GM12878 (cell line): ENCODE data around the gene SYT3. TPM values are rescaled to one million over a fixed set of nuclear protein-coding genes. Genes with fewer than 3 reads are reported as not detected.
A peak's percentile ranks its signal among the peaks of the same experiment; 100 is the strongest.

Experiments used
- CBFB ChIP-seq: IDR thresholded peaks from 2 replicates; pipeline ENCODE4 v1.6.1; 2016; ENCODE audit warnings: antibody characterized with exemption, low read depth
- CEBPB ChIP-seq, 2 experiments: fragments of 150-350 bp in 1 of 2; IDR thresholded peaks; 2 replicates each; pipeline ENCODE4 v1.6.1; 2012 to 2014; ENCODE audit warnings: low read depth in 2 of 2, low read length in 2 of 2, borderline replicate concordance in 1 of 2, inconsistent platforms in 1 of 2
- CHD4 ChIP-seq: fragments of 200-600 bp; sonication (generic); IDR thresholded peaks from 2 replicates; pipeline ENCODE4 v1.6.1; 2016; ENCODE audit warnings: mild to moderate bottlenecking
- DPF2 ChIP-seq: fragments of 450-650 bp; IDR thresholded peaks from 2 replicates; pipeline ENCODE4 v1.6.1; 2017; ENCODE audit warnings: mild to moderate bottlenecking
- GATAD2B ChIP-seq: fragments of 450-650 bp; conservative IDR thresholded peaks from 2 replicates; pipeline ENCODE4 v1.6.1; 2017; ENCODE audit warnings: low read depth, mild to moderate bottlenecking, moderate library complexity
- IKZF2 ChIP-seq, 2 experiments: fragments of 450-650 bp; IDR thresholded peaks; 2 replicates each; pipeline ENCODE4 v1.6.1; 2017; ENCODE audit warnings: mild to moderate bottlenecking in 2 of 2, moderate library complexity in 2 of 2
- JUND ChIP-seq: IDR thresholded peaks from 2 replicates; pipeline ENCODE4 v1.6.1; 2012; ENCODE audit warnings: low read depth, mild to moderate bottlenecking, low read length, improper control_type of control experiment, moderate library complexity
- MAX ChIP-seq: IDR thresholded peaks from 2 replicates; pipeline ENCODE4 v1.6.1; 2012; ENCODE audit warnings: low read depth, low read length, improper control_type of control experiment
- MTA2 ChIP-seq: fragments of 450-650 bp; IDR thresholded peaks from 2 replicates; pipeline ENCODE4 v1.6.1; 2016; ENCODE audit warnings: low read depth, mild to moderate bottlenecking, moderate library complexity
- NFIC ChIP-seq: IDR thresholded peaks from 2 replicates; pipeline ENCODE4 v1.6.1; 2012; ENCODE audit warnings: low read depth, mild to moderate bottlenecking, inconsistent platforms, low read length, moderate library complexity
- NRF1 ChIP-seq: conservative IDR thresholded peaks from 2 replicates; pipeline ENCODE4 v1.6.1; 2011; ENCODE audit warnings: mild to moderate bottlenecking, low read depth, low read length, improper control_type of control experiment
- PAX5 ChIP-seq: IDR thresholded peaks from 2 replicates; pipeline ENCODE4 v1.6.1; 2011; ENCODE audit warnings: low read depth, low read length, borderline replicate concordance
- PBX3 ChIP-seq: IDR thresholded peaks from 2 replicates; pipeline ENCODE4 v1.6.1; 2011; ENCODE audit warnings: mild to moderate bottlenecking, low read depth, low read length, moderate library complexity; ENCODE audit not compliant: insufficient replicate concordance
- PRDM15 ChIP-seq: fragments of 450-650 bp; formaldehyde crosslinking; IDR thresholded peaks from 2 replicates; pipeline ENCODE4 v1.4.0; 2020; ENCODE audit warnings: mild to moderate bottlenecking, moderate library complexity
- SKIL ChIP-seq: fragments of 450-650 bp; IDR thresholded peaks from 2 replicates; pipeline ENCODE4 v1.6.1; 2017; ENCODE audit warnings: mild to moderate bottlenecking, low read depth, inconsistent platforms; ENCODE audit not compliant: poor library complexity, severe bottlenecking
- SMC3 ChIP-seq: IDR thresholded peaks from 2 replicates; pipeline ENCODE4 v1.6.1; 2011; ENCODE audit warnings: low read length, improper control_type of control experiment, borderline replicate concordance
- SREBF1 ChIP-seq: IDR thresholded peaks from 2 replicates; pipeline ENCODE4 v1.6.1; 2012; ENCODE audit warnings: mild to moderate bottlenecking, low read length
- SUPT20H ChIP-seq: IDR thresholded peaks from 2 replicates; pipeline ENCODE4 v1.6.1; 2011; ENCODE audit warnings: low read depth, mild to moderate bottlenecking, low read length, moderate library complexity, borderline replicate concordance; ENCODE audit not compliant: control insufficient read depth
- TCF12 ChIP-seq: IDR thresholded peaks from 2 replicates; pipeline ENCODE4 v1.6.1; 2011; ENCODE audit warnings: low read depth, mild to moderate bottlenecking, low read length
- polyA plus RNA-seq, 11 experiments: library from polyadenylated mRNA; depleted of rRNA in 4 of 11; unstranded in 6 of 11; stranded (reverse) in 5 of 11; fragments of >200 nt; fragmentation: Nextera tagmentation in 4 of 11; fragmentation: Illumina TruSeq in 1 of 11; extraction: Ambion mirVana in 4 of 11; extraction: Trizol in 1 of 11; gene quantifications; 1 replicate in 1 of 11; 2 replicates in 10 of 11; pipeline versions ENCODE4 v1.2.1 to v1.2.3, GENCODE V29; 2011 to 2016; ENCODE audit warnings: inconsistent platforms in 2 of 11, missing spikeins in 2 of 11, low read depth in 1 of 11
- total RNA-seq, 4 experiments: library from RNA; depleted of rRNA in 3 of 4; stranded (reverse); fragments of >200 nt in 3 of 4; fragmentation: Illumina TruSeq in 1 of 4; extraction: Trizol in 1 of 4; gene quantifications; 2 replicates each; pipeline versions ENCODE4 v1.2.1 to v1.2.3, GENCODE V29; 2013 to 2021

SYT3 gene
- total and polyA plus RNA-seq, 10 of the 15 experiments (the other 5 are each of a cell fraction or from before 2014, with no cell fraction given), result 0.05 to 0.18 TPM; not detected in 8

- TF ChIP-seq SKIL (no peak), DPF2 (peak; percentile 64), NFIC (no peak), PBX3 (peak; percentile 30), SMC3 (no peak), SREBF1 (no peak), PRDM15 (CRISPR knock-in tag) (no peak), IKZF2 (IDR thresholded peaks at IDR 0.05) (no peak), CEBPB (IDR thresholded peaks at IDR 0.05; ENCODE audit: borderline replicate concordance in 1 of 2, low read depth in 2 of 2, low read length in 2 of 2) (peak in 1 of 2 experiments; percentile 91; a peak in 1 of 4 replicates), TCF12 (no peak), SUPT20H (no peak), PAX5 (no peak), CBFB (no peak), GATAD2B (no peak), NRF1 (no peak), CHD4 (no peak), MAX (peak; percentile 68; the same call in 1 of the 2 replicates), MTA2 (0 out of 2 replicates have a peak, but pooled peaks have one; percentile 34), JUND (0 out of 2 replicates have a peak, but pooled peaks have one; percentile 34)
Observed at GRCh38 chr19:50679177-50680125, 39.8 kb upstream of the SYT3 start (continued).
